ENCODE results near the gene TC2N. TPM values are rescaled to one million over a fixed set of nuclear protein-coding genes. Genes with fewer than 3 reads are reported as not detected.
A peak's percentile ranks its signal among the peaks of the same experiment; 100 is the strongest.

The TC2N gene
- total RNA-seq, 1 donor from 2014 or later: 1.2 TPM

- Mint-ChIP-seq H3K36me3 (ENCODE audit: low read depth, unreplicated experiment) (peaks cover 2% of the 10 kb centered on the region), H3K9me3 (ENCODE audit: unreplicated experiment) (peaks cover 3% of the 10 kb centered on the region), H3K27ac (ENCODE audit: unreplicated experiment) (no peak overlapping the region), H3K4me1 (ENCODE audit: low read depth, unreplicated experiment) (peaks cover 8% of the 10 kb centered on the region), H3K27me3 (ENCODE audit: low read depth, unreplicated experiment) (peaks cover 40% of the 10 kb centered on the region), H3K4me3 (ENCODE audit: unreplicated experiment) (no peak overlapping the region)
- TF ChIP-seq EZH2 (IDR thresholded peaks at IDR 0.05; ENCODE audit: insufficient read depth, low read length): no peak
- TF ChIP-seq, protein P1, sequence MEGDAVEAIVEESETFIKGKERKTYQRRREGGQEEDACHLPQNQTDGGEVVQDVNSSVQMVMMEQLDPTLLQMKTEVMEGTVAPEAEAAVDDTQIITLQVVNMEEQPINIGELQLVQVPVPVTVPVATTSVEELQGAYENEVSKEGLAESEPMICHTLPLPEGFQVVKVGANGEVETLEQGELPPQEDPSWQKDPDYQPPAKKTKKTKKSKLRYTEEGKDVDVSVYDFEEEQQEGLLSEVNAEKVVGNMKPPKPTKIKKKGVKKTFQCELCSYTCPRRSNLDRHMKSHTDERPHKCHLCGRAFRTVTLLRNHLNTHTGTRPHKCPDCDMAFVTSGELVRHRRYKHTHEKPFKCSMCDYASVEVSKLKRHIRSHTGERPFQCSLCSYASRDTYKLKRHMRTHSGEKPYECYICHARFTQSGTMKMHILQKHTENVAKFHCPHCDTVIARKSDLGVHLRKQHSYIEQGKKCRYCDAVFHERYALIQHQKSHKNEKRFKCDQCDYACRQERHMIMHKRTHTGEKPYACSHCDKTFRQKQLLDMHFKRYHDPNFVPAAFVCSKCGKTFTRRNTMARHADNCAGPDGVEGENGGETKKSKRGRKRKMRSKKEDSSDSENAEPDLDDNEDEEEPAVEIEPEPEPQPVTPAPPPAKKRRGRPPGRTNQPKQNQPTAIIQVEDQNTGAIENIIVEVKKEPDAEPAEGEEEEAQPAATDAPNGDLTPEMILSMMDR (IDR thresholded peaks at IDR 0.05; ENCODE audit: insufficient read depth, low read depth, low read length): no peak
- Histone ChIP-seq H3K4me1 (ENCODE audit: insufficient read depth, low read length) (peaks cover 4% of the 10 kb centered on the region), H3K79me2 (ENCODE audit: insufficient read depth, low read length) (no peaks in the 10 kb centered on the region), H3K9me3 (ENCODE audit: insufficient read depth, low read depth, low read length) (no peaks in the 10 kb centered on the region), H3K4me3 (ENCODE audit: insufficient read depth, low read depth, low read length) (no peak overlapping the region), H3K9ac (ENCODE audit: low read length) (no peak overlapping the region), H3K4me2 (ENCODE audit: low read length) (no peak overlapping the region), H2AFZ (ENCODE audit: low read depth, low read length) (no peak overlapping the region), H3K36me3 (ENCODE audit: insufficient read depth, low read length) (no peaks in the 10 kb centered on the region), H3K27me3 (ENCODE audit: insufficient read depth, low read length) (no peaks in the 10 kb centered on the region), H4K20me1 (ENCODE audit: insufficient read depth, low read length) (no peaks in the 10 kb centered on the region), H3K27ac (ENCODE audit: low read depth, low read length) (no peak overlapping the region)
- DNase-seq (ENCODE audit: low read depth) (no peak), FAIRE-seq (no peak)
Measured at GRCh38 chr14:91886961-91887360, 19.6 kb upstream of the TC2N start.

DNA sequence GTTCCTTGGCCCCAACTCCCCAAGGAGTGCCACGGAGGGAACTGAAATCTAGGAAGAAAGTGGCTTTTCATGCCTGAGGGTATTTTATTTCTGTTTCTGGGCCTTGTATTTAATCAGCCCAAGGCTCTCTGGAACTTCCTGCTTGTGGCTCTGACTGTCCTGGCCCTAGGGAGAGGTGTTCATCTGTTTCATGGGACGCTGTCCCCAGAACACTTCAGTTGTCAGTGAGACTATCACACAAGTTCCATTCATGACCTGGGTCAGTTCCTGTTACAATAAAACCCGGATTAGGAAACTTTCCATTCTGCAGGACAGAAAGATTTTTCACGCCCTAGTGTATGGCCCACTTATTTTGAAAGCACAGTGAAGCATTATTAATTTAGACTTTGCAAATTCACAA, 18.5 kb upstream of the TC2N start:
- H3K4me2 ChIP-seq (ENCODE audit: low read length): no peak overlapping the region
- H3K9ac ChIP-seq (ENCODE audit: low read length): no peak overlapping the region
- Mint-ChIP-seq H3K36me3 (ENCODE audit: low read depth, unreplicated experiment) (peaks cover 2% of the 10 kb centered on the region), H3K9me3 (ENCODE audit: unreplicated experiment) (no peaks in the 10 kb centered on the region), H3K27ac (ENCODE audit: unreplicated experiment) (no peak overlapping the region), H3K27me3 (ENCODE audit: low read depth, unreplicated experiment) (peaks cover 32% of the 10 kb centered on the region), H3K4me3 (ENCODE audit: unreplicated experiment) (no peak overlapping the region), H3K4me1 (ENCODE audit: low read depth, unreplicated experiment) (peaks cover 8% of the 10 kb centered on the region)
- H3K36me3 ChIP-seq (ENCODE audit: insufficient read depth, low read length): no peaks in the 10 kb centered on the region
- H3K27me3 ChIP-seq (ENCODE audit: insufficient read depth, low read length): no peaks in the 10 kb centered on the region
- TF ChIP-seq, protein P1 (IDR thresholded peaks at IDR 0.05; ENCODE audit: insufficient read depth, low read depth, low read length): no peak
- no peak for FAIRE-seq
- H3K4me3 ChIP-seq (ENCODE audit: insufficient read depth, low read depth, low read length): no peak overlapping the region
- H3K27ac ChIP-seq (ENCODE audit: low read depth, low read length): no peak overlapping the region
- H3K9me3 ChIP-seq (ENCODE audit: insufficient read depth, low read depth, low read length): no peaks in the 10 kb centered on the region
- no peaks in the 10 kb centered on the region for H3K79me2 ChIP-seq (ENCODE audit: insufficient read depth, low read length)
- no peak overlapping the region for H2AFZ ChIP-seq (ENCODE audit: low read depth, low read length)
- DNase-seq (ENCODE audit: low read depth): no peak
- H4K20me1 ChIP-seq (ENCODE audit: insufficient read depth, low read length): no peaks in the 10 kb centered on the region
- H3K4me1 ChIP-seq (ENCODE audit: insufficient read depth, low read length): peaks cover 4% of the 10 kb centered on the region

- Mint-ChIP-seq H3K4me3 (ENCODE audit: unreplicated experiment) (no peak overlapping the region), H3K9me3 (ENCODE audit: unreplicated experiment) (peaks cover 1% of the 10 kb centered on the region), H3K4me1 (ENCODE audit: low read depth, unreplicated experiment) (peaks cover 8% of the 10 kb centered on the region), H3K27me3 (ENCODE audit: low read depth, unreplicated experiment) (peaks cover 31% of the 10 kb centered on the region), H3K27ac (ENCODE audit: unreplicated experiment) (no peak overlapping the region), H3K36me3 (ENCODE audit: low read depth, unreplicated experiment) (peaks cover 2% of the 10 kb centered on the region)
- TF ChIP-seq EZH2 (IDR thresholded peaks at IDR 0.05; ENCODE audit: insufficient read depth, low read length): no peak
- TF ChIP-seq, protein P1 (IDR thresholded peaks at IDR 0.05; ENCODE audit: insufficient read depth, low read depth, low read length): no peak
- no peak overlapping the region for H3K27ac ChIP-seq (ENCODE audit: low read depth, low read length)
- no peaks in the 10 kb centered on the region for H3K9me3 ChIP-seq (ENCODE audit: insufficient read depth, low read depth, low read length)
- H4K20me1 ChIP-seq (ENCODE audit: insufficient read depth, low read length): no peaks in the 10 kb centered on the region
- peaks cover 4% of the 10 kb centered on the region for H3K4me1 ChIP-seq (ENCODE audit: insufficient read depth, low read length)
- H3K4me3 ChIP-seq (ENCODE audit: insufficient read depth, low read depth, low read length): no peak overlapping the region
- no peaks in the 10 kb centered on the region for H3K36me3 ChIP-seq (ENCODE audit: insufficient read depth, low read length)
- DNase-seq (ENCODE audit: low read depth): peak; percentile 34
- H3K27me3 ChIP-seq (ENCODE audit: insufficient read depth, low read length): no peaks in the 10 kb centered on the region
- H3K9ac ChIP-seq (ENCODE audit: low read length): no peak overlapping the region
- H3K4me2 ChIP-seq (ENCODE audit: low read length): no peak overlapping the region
- no peaks in the 10 kb centered on the region for H3K79me2 ChIP-seq (ENCODE audit: insufficient read depth, low read length)
- FAIRE-seq: no peak
- no peak overlapping the region for H2AFZ ChIP-seq (ENCODE audit: low read depth, low read length)
Measured at GRCh38 chr14:91885113-91885712, 17.9 kb upstream of the TC2N start.

All from astrocyte (in vitro differentiated cells and primary cell).